Islet precursor cell (in vitro differentiated cells): ENCODE results near the gene NR2E1.

Source experiments
- DNase-seq: peaks from one replicate; pipeline ENCODE4 v3.0.0-alpha.2; 2018

NR2E1 gene

DNA sequence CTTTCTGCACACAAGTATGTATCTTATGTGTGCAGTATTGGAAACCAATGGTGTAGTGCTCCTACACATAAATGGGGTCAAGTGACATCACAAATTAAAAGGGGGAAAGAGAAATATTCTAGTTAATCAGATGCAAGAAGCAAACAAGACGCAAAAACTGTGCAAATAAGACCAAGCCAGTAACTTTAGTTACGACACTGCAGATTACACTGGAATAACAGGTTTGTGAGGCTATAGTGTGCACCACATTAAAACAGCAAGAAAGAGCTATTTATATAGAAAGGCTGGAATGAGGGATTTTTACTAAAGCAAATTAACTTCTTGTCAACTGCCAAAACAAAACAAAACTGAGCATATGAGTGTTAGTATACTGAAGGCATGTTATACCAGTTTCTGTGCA lies 45.8 kb downstream of the NR2E1 start:
- DNase-seq = no peak

DNA sequence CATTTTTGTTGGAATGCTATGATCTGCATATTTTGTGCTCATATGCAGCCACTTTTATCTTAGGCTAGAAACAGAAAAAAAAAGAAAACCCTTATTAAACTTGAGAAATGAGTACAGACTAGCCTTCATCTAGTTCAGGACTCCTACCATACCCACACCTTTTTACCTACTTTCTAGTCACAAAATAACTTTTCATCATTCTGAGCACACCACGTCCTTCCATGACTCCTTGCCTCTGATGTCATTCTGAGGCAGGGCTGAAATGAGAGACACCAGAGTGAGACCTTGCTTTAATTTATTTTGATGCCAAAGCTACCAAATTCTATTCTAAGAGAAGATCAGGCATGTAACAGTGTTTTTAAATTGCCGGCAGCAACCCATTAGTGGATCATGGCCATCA lies 56.2 kb downstream of the NR2E1 start:
- no peak for DNase-seq

GRCh38 chr6:108222504-108222903 lies 56.7 kb downstream of the NR2E1 start:
- no peak for DNase-seq

DNA sequence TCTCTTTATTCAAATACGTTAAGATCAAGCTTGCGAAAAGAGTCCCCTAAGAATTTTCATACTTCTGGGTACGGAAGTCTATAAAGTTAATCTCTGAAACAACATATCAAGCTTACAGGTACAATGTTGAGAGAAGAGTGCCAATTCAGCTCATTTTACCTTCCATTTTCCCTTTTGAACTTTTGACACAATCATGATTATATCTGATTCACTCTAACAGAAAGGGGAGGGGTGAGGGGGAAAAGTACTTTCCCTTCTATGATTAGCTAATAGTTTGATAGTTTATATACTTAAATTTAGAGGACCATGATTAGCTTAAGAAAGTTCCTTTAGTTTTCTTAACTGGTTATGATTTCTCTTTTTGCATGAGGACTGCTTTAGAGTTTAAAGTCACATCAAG lies 61.5 kb downstream of the NR2E1 start:
- no peak for DNase-seq

DNA sequence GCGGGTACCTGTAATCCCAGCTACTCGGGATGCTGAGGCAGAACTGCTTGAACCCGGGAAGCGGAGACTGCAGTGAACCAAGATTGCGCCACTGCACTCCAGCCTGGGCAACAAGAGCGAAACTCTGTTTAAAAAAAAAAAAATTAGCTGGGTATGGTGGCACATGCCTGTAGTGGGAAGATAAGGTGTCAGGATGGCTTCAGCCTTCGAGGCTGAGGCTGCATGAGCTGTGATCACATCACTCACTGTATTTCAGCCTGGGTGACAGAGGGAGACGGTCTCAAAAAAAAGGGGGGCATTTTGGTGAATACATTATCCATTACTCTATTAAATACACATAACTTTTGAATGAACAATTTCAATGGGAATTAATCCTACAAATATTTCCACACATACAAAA lies 62.6 kb downstream of the NR2E1 start:
- DNase-seq = no peak

DNA sequence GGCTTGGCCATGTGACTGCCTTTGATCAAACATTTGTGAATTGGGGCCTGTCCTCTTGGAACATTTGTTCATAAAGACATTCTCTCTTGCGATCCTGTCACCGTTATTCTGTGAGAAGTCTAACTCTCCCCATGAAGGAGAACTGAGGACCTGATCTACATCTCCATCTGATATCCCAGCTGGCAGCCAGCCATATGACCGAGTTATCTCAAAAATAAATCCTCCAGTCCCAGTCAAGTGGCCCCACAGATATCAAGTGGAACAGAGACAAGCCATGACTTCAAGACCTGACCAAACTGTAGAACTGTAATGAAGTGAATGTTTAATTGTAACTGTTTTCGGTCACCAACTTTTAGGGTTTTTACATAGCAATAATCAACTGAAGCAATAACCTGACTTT lies 69.3 kb downstream of the NR2E1 start:
- DNase-seq = no peak

DNA sequence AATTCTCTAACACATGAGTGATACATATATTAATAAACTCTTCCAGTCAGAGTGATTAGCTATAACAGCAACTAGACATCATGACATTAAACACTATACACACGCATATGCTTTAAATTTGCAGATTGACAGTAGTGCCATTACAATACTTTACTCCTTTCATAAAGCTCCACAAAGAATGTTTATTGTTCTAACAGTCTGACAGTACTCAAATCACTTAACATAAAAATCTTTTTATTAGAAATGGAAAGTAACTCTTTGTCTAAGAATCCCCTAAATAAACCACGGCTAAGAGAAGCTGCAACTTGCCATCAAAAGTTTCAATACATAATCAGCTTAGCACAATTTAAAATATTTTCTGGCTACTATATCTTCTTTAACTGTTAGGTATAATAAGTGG lies 71.0 kb downstream of the NR2E1 start:
- no peak for DNase-seq

- no peak for DNase-seq
Observed at GRCh38 chr6:108238322-108238721, 72.5 kb downstream of the NR2E1 start.
